A673 (cell line): ENCODE results near the gene NAV2.

ENCODE experiments used
- EZH2 ChIP-seq: fragments of 200-600 bp; sonication (generic); IDR thresholded peaks from 2 replicates; pipeline ENCODE4 v1.6.1; 2017; ENCODE audit warnings: borderline replicate concordance, low read depth, mild to moderate bottlenecking, mixed read lengths, antibody characterized with exemption, low read length; ENCODE audit not compliant: poor library complexity, severe bottlenecking
- TF ChIP-seq, protein P1 (sequence below): fragments of 300-800, 200-600 bp; sonication (generic); conservative IDR thresholded peaks from 2 replicates; pipeline ENCODE4 v1.5.1; 2017; ENCODE audit warnings: low read depth, mild to moderate bottlenecking, antibody characterized with exemption, low read length, moderate library complexity, mixed read lengths

DNA sequence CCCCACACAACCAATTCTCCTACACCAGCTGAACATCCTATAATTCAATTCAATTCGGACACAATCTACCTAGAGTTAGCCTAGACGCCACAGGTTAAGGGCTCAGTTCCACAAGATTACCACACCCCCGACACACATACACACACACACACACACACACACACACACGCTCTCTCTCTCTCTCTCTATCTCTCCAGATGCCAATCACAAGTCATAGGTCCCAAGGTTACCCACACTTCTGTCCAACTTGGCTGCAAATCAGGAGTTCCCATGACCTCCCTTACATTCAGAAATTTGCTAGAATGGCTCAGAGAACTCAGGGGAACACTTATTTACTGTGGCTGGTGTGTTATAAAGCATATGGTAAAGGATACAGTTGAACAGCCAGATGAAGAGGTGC lies 243.6 kb downstream of the NAV2 start:
- TF ChIP-seq, protein P1, sequence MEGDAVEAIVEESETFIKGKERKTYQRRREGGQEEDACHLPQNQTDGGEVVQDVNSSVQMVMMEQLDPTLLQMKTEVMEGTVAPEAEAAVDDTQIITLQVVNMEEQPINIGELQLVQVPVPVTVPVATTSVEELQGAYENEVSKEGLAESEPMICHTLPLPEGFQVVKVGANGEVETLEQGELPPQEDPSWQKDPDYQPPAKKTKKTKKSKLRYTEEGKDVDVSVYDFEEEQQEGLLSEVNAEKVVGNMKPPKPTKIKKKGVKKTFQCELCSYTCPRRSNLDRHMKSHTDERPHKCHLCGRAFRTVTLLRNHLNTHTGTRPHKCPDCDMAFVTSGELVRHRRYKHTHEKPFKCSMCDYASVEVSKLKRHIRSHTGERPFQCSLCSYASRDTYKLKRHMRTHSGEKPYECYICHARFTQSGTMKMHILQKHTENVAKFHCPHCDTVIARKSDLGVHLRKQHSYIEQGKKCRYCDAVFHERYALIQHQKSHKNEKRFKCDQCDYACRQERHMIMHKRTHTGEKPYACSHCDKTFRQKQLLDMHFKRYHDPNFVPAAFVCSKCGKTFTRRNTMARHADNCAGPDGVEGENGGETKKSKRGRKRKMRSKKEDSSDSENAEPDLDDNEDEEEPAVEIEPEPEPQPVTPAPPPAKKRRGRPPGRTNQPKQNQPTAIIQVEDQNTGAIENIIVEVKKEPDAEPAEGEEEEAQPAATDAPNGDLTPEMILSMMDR: no peak
- TF ChIP-seq EZH2: no peak
